Progenitor cell of endocrine pancreas (in vitro differentiated cells): ENCODE results near the gene LAMC1. TPM values are rescaled to one million over a fixed set of nuclear protein-coding genes. Genes with fewer than 3 reads are reported as not detected.

Experiments
- DNase-seq: peaks from one replicate; pipeline ENCODE4 v3.0.0; 2021; ENCODE audit warnings: low spot score; ENCODE audit not compliant: unreplicated experiment
- H3K27ac Mint-ChIP-seq: 2 replicates; pipeline ENCODE4 v1.8.0; 2021; ENCODE audit warnings: mild to moderate bottlenecking, moderate library complexity, mixed read lengths
- H3K27me3 Mint-ChIP-seq: 2 replicates; pipeline ENCODE4 v1.8.0; 2021; ENCODE audit warnings: mixed read lengths
- H3K36me3 Mint-ChIP-seq: 2 replicates; pipeline ENCODE4 v1.8.0; 2022; ENCODE audit warnings: mixed read lengths; ENCODE audit not compliant: insufficient read depth
- H3K4me1 Mint-ChIP-seq: 2 replicates; pipeline ENCODE4 v1.8.0; 2021; ENCODE audit warnings: low read depth, mixed read lengths
- H3K4me3 Mint-ChIP-seq: 2 replicates; pipeline ENCODE4 v1.8.0; 2021; ENCODE audit warnings: low read depth, mild to moderate bottlenecking, moderate library complexity, mixed read lengths
- H3K9me3 Mint-ChIP-seq: 2 replicates; pipeline ENCODE4 v1.8.0; 2021; ENCODE audit warnings: low read depth, mixed read lengths
- total RNA-seq: library from RNA; stranded (reverse); gene quantifications from 2 replicates; pipeline ENCODE4 v1.2.1, GENCODE V29; 2021
- TF ChIP-seq, protein P1 (sequence below): fragments of 200-600 bp; sonication (generic); IDR thresholded peaks from one replicate; pipeline ENCODE4 v1.5.0; 2021; ENCODE audit warnings: antibody characterized with exemption, mild to moderate bottlenecking; ENCODE audit not compliant: unreplicated experiment

The LAMC1 gene
- total RNA-seq, 1 donor from 2014 or later, result 72.9 TPM

- Mint-ChIP-seq H3K9me3 (no peaks in the 10 kb centered on the region), H3K36me3 (peaks cover 38% of the 10 kb centered on the region), H3K27me3 (no peaks in the 10 kb centered on the region), H3K4me3 (no peak overlapping the region), H3K27ac (no peak overlapping the region), H3K4me1 (peaks cover 3% of the 10 kb centered on the region)
- no peak for DNase-seq
- TF ChIP-seq, protein P1, sequence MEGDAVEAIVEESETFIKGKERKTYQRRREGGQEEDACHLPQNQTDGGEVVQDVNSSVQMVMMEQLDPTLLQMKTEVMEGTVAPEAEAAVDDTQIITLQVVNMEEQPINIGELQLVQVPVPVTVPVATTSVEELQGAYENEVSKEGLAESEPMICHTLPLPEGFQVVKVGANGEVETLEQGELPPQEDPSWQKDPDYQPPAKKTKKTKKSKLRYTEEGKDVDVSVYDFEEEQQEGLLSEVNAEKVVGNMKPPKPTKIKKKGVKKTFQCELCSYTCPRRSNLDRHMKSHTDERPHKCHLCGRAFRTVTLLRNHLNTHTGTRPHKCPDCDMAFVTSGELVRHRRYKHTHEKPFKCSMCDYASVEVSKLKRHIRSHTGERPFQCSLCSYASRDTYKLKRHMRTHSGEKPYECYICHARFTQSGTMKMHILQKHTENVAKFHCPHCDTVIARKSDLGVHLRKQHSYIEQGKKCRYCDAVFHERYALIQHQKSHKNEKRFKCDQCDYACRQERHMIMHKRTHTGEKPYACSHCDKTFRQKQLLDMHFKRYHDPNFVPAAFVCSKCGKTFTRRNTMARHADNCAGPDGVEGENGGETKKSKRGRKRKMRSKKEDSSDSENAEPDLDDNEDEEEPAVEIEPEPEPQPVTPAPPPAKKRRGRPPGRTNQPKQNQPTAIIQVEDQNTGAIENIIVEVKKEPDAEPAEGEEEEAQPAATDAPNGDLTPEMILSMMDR, result no peak
Measured at GRCh38 chr1:183126000-183126366, 102.8 kb downstream of the LAMC1 start.

GRCh38 chr1:183126528-183126927, 103.3 kb downstream of the LAMC1 start:
- H3K4me3 Mint-ChIP-seq, result no peak overlapping the region
- H3K27ac Mint-ChIP-seq, result no peak overlapping the region
- no peaks in the 10 kb centered on the region for H3K9me3 Mint-ChIP-seq
- DNase-seq, result no peak
- peaks cover 38% of the 10 kb centered on the region for H3K36me3 Mint-ChIP-seq
- TF ChIP-seq, protein P1, result no peak
- peaks cover 3% of the 10 kb centered on the region for H3K4me1 Mint-ChIP-seq
- no peaks in the 10 kb centered on the region for H3K27me3 Mint-ChIP-seq

GRCh38 chr1:183129921-183130690, 106.9 kb downstream of the LAMC1 start:
- H3K36me3 Mint-ChIP-seq, result peaks cover 24% of the 10 kb centered on the region
- H3K27me3 Mint-ChIP-seq, result no peaks in the 10 kb centered on the region
- TF ChIP-seq, protein P1, result no peak
- peaks cover 3% of the 10 kb centered on the region for H3K4me1 Mint-ChIP-seq
- no peak overlapping the region for H3K4me3 Mint-ChIP-seq
- no peak overlapping the region for H3K27ac Mint-ChIP-seq
- DNase-seq, result no peak
- no peaks in the 10 kb centered on the region for H3K9me3 Mint-ChIP-seq

- DNase-seq, result no peak
- TF ChIP-seq, protein P1, result no peak
- peaks cover 3% of the 10 kb centered on the region for H3K4me1 Mint-ChIP-seq
- no peak overlapping the region for H3K27ac Mint-ChIP-seq
- H3K4me3 Mint-ChIP-seq, result no peak overlapping the region
- H3K36me3 Mint-ChIP-seq, result peaks cover 28% of the 10 kb centered on the region
- no peaks in the 10 kb centered on the region for H3K27me3 Mint-ChIP-seq
- no peaks in the 10 kb centered on the region for H3K9me3 Mint-ChIP-seq
Measured at GRCh38 chr1:183131166-183131565, 107.9 kb downstream of the LAMC1 start.

GRCh38 chr1:183135336-183135735, 112.1 kb downstream of the LAMC1 start:
- Mint-ChIP-seq H3K27ac (no peak overlapping the region), H3K9me3 (no peaks in the 10 kb centered on the region), H3K4me3 (no peak overlapping the region), H3K36me3 (peaks cover 26% of the 10 kb centered on the region), H3K4me1 (no peaks in the 10 kb centered on the region), H3K27me3 (no peaks in the 10 kb centered on the region)
- TF ChIP-seq, protein P1, result no peak
- no peak for DNase-seq
